Neural cell (in vitro differentiated cells): Measurements from ENCODE around the gene SMLR1. TPM values are rescaled to one million over a fixed set of nuclear protein-coding genes. Genes with fewer than 3 reads are reported as not detected.

Experiments
- H2AFZ ChIP-seq: fragments of 200-600, 300-800 bp; sonication (generic), shearing (Covaris generic); 2 replicates; pipeline ENCODE4 v1.6.0; 2014; ENCODE audit warnings: low read depth, mild to moderate bottlenecking, antibody characterized with exemption, low read length, moderate library complexity
- H3F3A ChIP-seq: fragments of 200-600 bp; shearing (Covaris generic); 2 replicates; pipeline ENCODE4 v1.6.1; 2016; ENCODE audit warnings: mild to moderate bottlenecking, moderate library complexity, mixed read lengths, antibody characterized with exemption, low read length; ENCODE audit not compliant: insufficient read depth, poor library complexity, severe bottlenecking
- H3K27ac ChIP-seq: fragments of 200-600, 300-800 bp; sonication (generic), shearing (Covaris generic); 2 replicates; pipeline ENCODE4 v1.5.1; 2014; ENCODE audit warnings: mild to moderate bottlenecking, low read length, moderate library complexity
- H3K27me3 ChIP-seq: fragments of 300-800, 200-600 bp; sonication (generic), shearing (Covaris generic); 2 replicates; pipeline ENCODE4 v1.6.0; 2014; ENCODE audit warnings: mild to moderate bottlenecking, low read depth, low read length, moderate library complexity; ENCODE audit not compliant: insufficient read depth
- H3K36me3 ChIP-seq: fragments of 300-800, 200-600 bp; sonication (generic), shearing (Covaris generic); 2 replicates; pipeline ENCODE4 v1.5.1; 2014; ENCODE audit warnings: mild to moderate bottlenecking, antibody characterized with exemption, low read length, moderate library complexity; ENCODE audit not compliant: insufficient read depth
- H3K4me2 ChIP-seq: fragments of 300-800, 200-600 bp; sonication (generic), shearing (Covaris generic); 2 replicates; pipeline ENCODE4 v1.6.0; 2014; ENCODE audit warnings: mild to moderate bottlenecking, low read length
- H3K4me3 ChIP-seq: fragments of 300-800, 200-600 bp; sonication (generic), shearing (Covaris generic); 2 replicates; pipeline ENCODE4 v1.5.1; 2014; ENCODE audit warnings: mild to moderate bottlenecking, low read length, moderate library complexity
- H3K79me2 ChIP-seq: fragments of 200-600 bp; shearing (Covaris generic); replicated peaks from 2 replicates; pipeline ENCODE4 v1.6.0; 2014; ENCODE audit warnings: mild to moderate bottlenecking, low read length, moderate library complexity; ENCODE audit not compliant: insufficient read depth
- H3K9ac ChIP-seq: fragments of 300-800, 200-600 bp; sonication (generic), shearing (Covaris generic); 2 replicates; pipeline ENCODE4 v1.6.1; 2016; ENCODE audit warnings: mild to moderate bottlenecking, low read length, mixed read lengths
- H3K9me2 ChIP-seq: fragments of 200-600 bp; shearing (Covaris generic); 2 replicates; pipeline ENCODE4 v1.6.1; 2016; ENCODE audit warnings: mild to moderate bottlenecking, low read length, mixed read lengths; ENCODE audit not compliant: insufficient read depth
- H3K9me3 ChIP-seq: fragments of 200-600, 300-800 bp; sonication (generic), shearing (Covaris generic); 2 replicates; pipeline ENCODE4 v1.6.1; 2016; ENCODE audit warnings: mild to moderate bottlenecking, mixed run types, low read length, moderate library complexity, mixed read lengths
- H4K20me1 ChIP-seq: fragments of 200-600 bp; shearing (Covaris generic); 2 replicates; pipeline ENCODE4 v1.6.1; 2016; ENCODE audit warnings: mild to moderate bottlenecking, mixed run types; ENCODE audit not compliant: insufficient read depth
- EP300 ChIP-seq: fragments of 450-650 bp; conservative IDR thresholded peaks from 2 replicates; pipeline ENCODE4 v1.6.1; 2014; ENCODE audit warnings: antibody characterized with exemption, mild to moderate bottlenecking, moderate library complexity; ENCODE audit not compliant: poor library complexity, severe bottlenecking
- EZH2 ChIP-seq: fragments of 200-600, 300-800 bp; shearing (Covaris generic), sonication (generic); IDR thresholded peaks from 2 replicates; pipeline ENCODE4 v1.6.1; 2014; ENCODE audit warnings: antibody characterized with exemption, low read length, borderline replicate concordance, mild to moderate bottlenecking; ENCODE audit not compliant: insufficient read depth, poor library complexity, severe bottlenecking
- MXI1 ChIP-seq: fragments of 450-650 bp; conservative IDR thresholded peaks from 2 replicates; pipeline ENCODE4 v1.6.1; 2014; ENCODE audit warnings: antibody characterized with exemption, mild to moderate bottlenecking; ENCODE audit not compliant: poor library complexity, severe bottlenecking
- POLR2AphosphoS5 ChIP-seq: IDR thresholded peaks from 2 replicates; pipeline ENCODE4 v1.6.1; 2012
- RAD21 ChIP-seq: fragments of 450-650 bp; conservative IDR thresholded peaks from 2 replicates; pipeline ENCODE4 v1.6.1; 2014; ENCODE audit warnings: antibody characterized with exemption, mild to moderate bottlenecking, moderate library complexity
- REST ChIP-seq: IDR thresholded peaks from 2 replicates; pipeline ENCODE4 v1.6.1; 2012; ENCODE audit warnings: borderline replicate concordance
- SMC3 ChIP-seq: fragments of 450-650 bp; conservative IDR thresholded peaks from 2 replicates; pipeline ENCODE4 v1.6.1; 2014; ENCODE audit warnings: antibody characterized with exemption, mild to moderate bottlenecking, moderate library complexity; ENCODE audit not compliant: poor library complexity
- TAF1 ChIP-seq: IDR thresholded peaks from 2 replicates; pipeline ENCODE4 v1.6.1; 2012; ENCODE audit warnings: low read depth
- polyA plus RNA-seq: library from polyadenylated mRNA; depleted of rRNA; stranded (reverse); fragments of >200 nt; gene quantifications from 2 replicates; pipeline ENCODE4 v1.2.3, GENCODE V29; 2014
- TF ChIP-seq, protein P1 (sequence below): fragments of 450-650 bp; IDR thresholded peaks from 2 replicates; pipeline ENCODE4 v1.5.1; 2014; ENCODE audit warnings: antibody characterized with exemption, mild to moderate bottlenecking, moderate library complexity; ENCODE audit not compliant: poor library complexity, severe bottlenecking

SMLR1 gene
- polyA plus RNA-seq, 1 donor from 2014 or later = not detected

- Histone ChIP-seq H3K79me2 (no peaks in the 10 kb centered on the region), H3K9me3 (no peaks in the 10 kb centered on the region), H3K27me3 (no peaks in the 10 kb centered on the region), H3K4me2 (no peak overlapping the region), H3K27ac (no peak overlapping the region), H3K9ac (no peak overlapping the region), H3K36me3 (no peaks in the 10 kb centered on the region), H4K20me1 (no peaks in the 10 kb centered on the region), H2AFZ (no peak overlapping the region), H3K4me3 (no peak overlapping the region), H3K9me2 (no peaks in the 10 kb centered on the region), H3F3A (no peaks in the 10 kb centered on the region)
- TF ChIP-seq EZH2 (no peak), REST (no peak), EP300 (no peak), RAD21 (no peak)
- TF ChIP-seq, protein P1, sequence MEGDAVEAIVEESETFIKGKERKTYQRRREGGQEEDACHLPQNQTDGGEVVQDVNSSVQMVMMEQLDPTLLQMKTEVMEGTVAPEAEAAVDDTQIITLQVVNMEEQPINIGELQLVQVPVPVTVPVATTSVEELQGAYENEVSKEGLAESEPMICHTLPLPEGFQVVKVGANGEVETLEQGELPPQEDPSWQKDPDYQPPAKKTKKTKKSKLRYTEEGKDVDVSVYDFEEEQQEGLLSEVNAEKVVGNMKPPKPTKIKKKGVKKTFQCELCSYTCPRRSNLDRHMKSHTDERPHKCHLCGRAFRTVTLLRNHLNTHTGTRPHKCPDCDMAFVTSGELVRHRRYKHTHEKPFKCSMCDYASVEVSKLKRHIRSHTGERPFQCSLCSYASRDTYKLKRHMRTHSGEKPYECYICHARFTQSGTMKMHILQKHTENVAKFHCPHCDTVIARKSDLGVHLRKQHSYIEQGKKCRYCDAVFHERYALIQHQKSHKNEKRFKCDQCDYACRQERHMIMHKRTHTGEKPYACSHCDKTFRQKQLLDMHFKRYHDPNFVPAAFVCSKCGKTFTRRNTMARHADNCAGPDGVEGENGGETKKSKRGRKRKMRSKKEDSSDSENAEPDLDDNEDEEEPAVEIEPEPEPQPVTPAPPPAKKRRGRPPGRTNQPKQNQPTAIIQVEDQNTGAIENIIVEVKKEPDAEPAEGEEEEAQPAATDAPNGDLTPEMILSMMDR = no peak
These were observed 37.1 kb downstream of the SMLR1 start for GRCh38 chr6:130864344-130864743.

DNA sequence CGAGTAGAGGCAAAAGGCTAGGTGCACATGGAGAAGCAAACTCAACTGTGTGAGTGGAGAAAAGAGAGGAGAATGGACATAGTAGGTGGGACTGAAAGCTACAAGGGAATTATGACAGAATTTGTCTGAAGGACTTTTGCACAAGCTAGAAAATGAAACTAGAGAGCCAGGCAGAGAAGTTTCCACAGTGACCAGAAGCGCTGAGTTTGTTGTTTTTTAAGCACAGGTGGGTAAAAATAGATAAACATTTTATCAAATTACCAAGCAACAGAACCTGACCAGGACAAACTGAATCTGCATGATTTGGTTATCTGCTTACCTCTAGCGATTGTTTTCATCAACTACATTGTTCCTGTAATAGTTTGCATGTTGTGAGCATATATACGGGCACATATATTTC lies 38.6 kb downstream of the SMLR1 start:
- no peaks in the 10 kb centered on the region for H3K79me2 ChIP-seq
- no peaks in the 10 kb centered on the region for H3F3A ChIP-seq
- H3K36me3 ChIP-seq = no peaks in the 10 kb centered on the region
- no peak overlapping the region for H3K27ac ChIP-seq
- H3K9me2 ChIP-seq = no peaks in the 10 kb centered on the region
- H3K27me3 ChIP-seq = no peaks in the 10 kb centered on the region
- no peak overlapping the region for H3K4me2 ChIP-seq
- H3K9ac ChIP-seq = no peak overlapping the region
- H3K4me3 ChIP-seq = no peak overlapping the region
- H4K20me1 ChIP-seq = no peaks in the 10 kb centered on the region
- no peaks in the 10 kb centered on the region for H3K9me3 ChIP-seq
- no peak overlapping the region for H2AFZ ChIP-seq
- TF ChIP-seq RAD21 (no peak), SMC3 (no peak), EP300 (no peak), REST (no peak), MXI1 (no peak), EZH2 (no peak), POLR2AphosphoS5 (no peak), TAF1 (no peak)
- TF ChIP-seq, protein P1 = no peak
